Stimulated activated naive B cell treated with anti-CD40 and anti-IgM and Interleukin-4, amounts not matched to agents 10 μg/mL and 1 μg/mL and 100 μg/mL, for 72 hours (primary cell): ENCODE data around the gene SLC25A5.
"Not testable (repeated sequence)": the region's sequence is repeated elsewhere in the genome, so short reads cannot be mapped to it uniquely, and the experiment has no call there.

Experiments used
- ATAC-seq, 2 donors: fragments of 150-1000 bp; cut with Tn5 transposase; replicated peaks; 2 replicates each; pipeline ENCODE4 v1.10.0; 2021; ENCODE audit warnings: moderate library complexity in 1 of 2
- DNase-seq: peaks from one replicate; pipeline ENCODE4 v3.0.0; 2021
- H3K27ac Mint-ChIP-seq: one replicate; pipeline ENCODE4 v1.8.0; 2022; ENCODE audit warnings: mild to moderate bottlenecking, mixed read lengths
- H3K27me3 Mint-ChIP-seq, 2 donors: one replicate each; pipeline ENCODE4 v1.8.0; 2022; ENCODE audit warnings: mixed read lengths in 2 of 2
- H3K36me3 Mint-ChIP-seq, 2 donors: one replicate each; pipeline ENCODE4 v1.8.0; 2022; ENCODE audit warnings: mixed read lengths in 2 of 2, mild to moderate bottlenecking in 1 of 2
- H3K4me1 Mint-ChIP-seq, 2 donors: one replicate each; pipeline ENCODE4 v1.8.0; 2022; ENCODE audit warnings: mixed read lengths in 2 of 2, mild to moderate bottlenecking in 1 of 2
- H3K4me3 Mint-ChIP-seq, 2 donors: one replicate each; pipeline ENCODE4 v1.8.0; 2022; ENCODE audit warnings: mild to moderate bottlenecking in 2 of 2, mixed read lengths in 2 of 2, moderate library complexity in 1 of 2
- H3K9me3 Mint-ChIP-seq, 2 donors: one replicate each; pipeline ENCODE4 v1.8.0; 2022; ENCODE audit warnings: mixed read lengths in 2 of 2, mild to moderate bottlenecking in 1 of 2

SLC25A5 gene

GRCh38 chrX:119467842-119468550, at the start of gene SLC25A5:
Gene SLC25A5 (plus strand): TSS chrX:119468444. CDS start chrX:119468516, 72 bp downstream.
- H3K27ac Mint-ChIP-seq = peak within 1 kb of the TSS; percentile 97
- H3K36me3 Mint-ChIP-seq = peaks cover 17 to 22% of the 10 kb centered on the region in 2 donors
- peak within 1 kb of the TSS; percentile 89 to 96 for H3K4me3 Mint-ChIP-seq
- no peaks in the 10 kb centered on the region for H3K9me3 Mint-ChIP-seq
- DNase-seq (peak; percentile 79), ATAC-seq (peak; percentile 88 to 90)
- H3K27me3 Mint-ChIP-seq = no peaks in the 10 kb centered on the region
- H3K4me1 Mint-ChIP-seq = peaks cover 9 to 16% of the 10 kb centered on the region in 2 donors

DNA sequence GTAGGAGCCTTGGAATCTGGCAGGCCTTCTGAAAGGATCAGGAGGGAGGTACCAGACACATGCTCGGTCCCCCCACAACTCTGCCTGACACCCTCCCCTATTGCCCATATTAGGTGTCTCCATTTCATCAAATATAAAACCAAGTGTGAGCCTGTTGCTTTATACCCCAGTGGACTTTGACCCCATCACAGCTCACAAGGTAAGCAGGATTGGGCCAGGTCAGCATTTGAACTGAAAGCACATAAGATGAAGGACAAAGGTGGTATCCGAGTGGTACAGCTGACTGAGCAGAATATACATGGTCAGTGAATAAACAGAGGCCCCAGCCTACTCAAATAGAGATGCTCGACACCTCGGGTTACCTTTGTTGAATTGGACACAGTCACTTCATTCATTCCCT, 49.1 kb upstream of the SLC25A5 start:
- H3K27me3 Mint-ChIP-seq = no peaks in the 10 kb centered on the region
- no peak overlapping the region for H3K27ac Mint-ChIP-seq
- ATAC-seq (no peak), DNase-seq (no peak)
- no peak overlapping the region for H3K4me3 Mint-ChIP-seq
- H3K9me3 Mint-ChIP-seq = no peaks in the 10 kb centered on the region
- H3K4me1 Mint-ChIP-seq = no peaks in the 10 kb centered on the region
- H3K36me3 Mint-ChIP-seq = peaks cover 8% of the 10 kb centered on the region in 2 donors

DNA sequence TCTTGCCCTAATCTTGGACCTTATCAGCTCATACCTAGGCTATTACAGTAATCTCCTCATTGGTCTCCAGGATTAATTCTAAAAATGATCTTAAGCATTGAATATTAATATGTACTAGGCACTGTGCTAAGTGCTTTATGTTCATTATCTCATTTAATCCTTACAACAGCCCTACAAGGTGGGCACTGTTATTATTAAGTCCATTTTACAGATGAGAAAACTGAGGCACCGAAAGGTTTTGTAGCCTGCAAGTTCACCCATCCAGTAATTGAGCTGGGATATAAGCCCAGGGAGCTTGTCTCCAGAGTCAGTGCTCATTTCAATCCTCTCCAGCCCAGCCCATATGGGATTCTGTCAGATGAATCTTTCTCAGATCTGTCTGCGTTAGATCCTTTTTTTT, 48.3 kb upstream of the SLC25A5 start:
- H3K4me1 Mint-ChIP-seq = no peaks in the 10 kb centered on the region

DNA sequence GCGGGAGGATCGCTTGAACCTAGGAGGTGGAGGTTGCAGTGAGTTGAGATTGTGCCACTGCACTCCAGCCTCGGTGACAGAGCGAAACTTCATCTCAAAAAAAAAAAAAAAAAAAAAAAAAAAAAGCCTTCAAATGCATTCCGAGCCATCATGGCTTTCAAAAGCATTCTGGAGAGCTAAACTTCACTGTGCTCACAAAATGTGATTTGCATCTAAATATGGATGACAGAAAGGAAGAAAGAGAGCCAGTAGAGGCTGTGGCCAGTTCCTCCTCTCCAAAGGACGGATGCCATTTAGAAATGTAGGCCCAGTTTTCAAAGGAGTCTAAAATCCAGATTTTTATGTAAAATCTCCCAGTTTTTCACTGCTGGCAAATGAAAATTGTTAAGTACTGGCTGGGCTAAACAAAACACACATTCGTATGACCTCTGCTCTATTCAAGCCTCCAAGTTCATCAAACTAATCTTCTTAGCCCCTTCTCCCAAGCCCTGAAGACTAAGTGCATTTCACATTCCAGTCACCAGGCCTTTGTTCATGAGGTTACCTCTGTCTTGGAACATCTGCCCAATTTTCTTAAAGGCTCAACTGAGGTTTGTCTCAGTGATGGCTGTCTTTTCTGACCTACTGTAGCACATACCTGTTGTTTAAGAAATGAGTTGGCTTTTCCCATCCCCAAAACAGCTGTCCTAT, 47.1 kb upstream of the SLC25A5 start:
- Mint-ChIP-seq H3K27ac (no peak overlapping the region), H3K36me3 (peaks cover 8% of the 10 kb centered on the region in 2 donors), H3K9me3 (no peaks in the 10 kb centered on the region), H3K27me3 (no peaks in the 10 kb centered on the region), H3K4me1 (peaks cover 4 to 9% of the 10 kb centered on the region in 2 donors), H3K4me3 (no peak overlapping the region)
- DNase-seq (no peak), ATAC-seq (no peak)

More for the DNA sequence above, 48.3 kb upstream of the SLC25A5 start:
- no peaks in the 10 kb centered on the region for H3K9me3 Mint-ChIP-seq
- ATAC-seq = no peak
- no peaks in the 10 kb centered on the region for H3K27me3 Mint-ChIP-seq
- no peak for DNase-seq
- peaks cover 8% of the 10 kb centered on the region in 2 donors for H3K36me3 Mint-ChIP-seq
- H3K27ac Mint-ChIP-seq = no peak overlapping the region
- H3K4me3 Mint-ChIP-seq = no peak overlapping the region

- no peak overlapping the region for H3K27ac Mint-ChIP-seq
- peaks cover 9 to 12% of the 10 kb centered on the region in 2 donors for H3K36me3 Mint-ChIP-seq
- no peak overlapping the region for H3K4me3 Mint-ChIP-seq
- ATAC-seq = no peak
- H3K27me3 Mint-ChIP-seq = no peaks in the 10 kb centered on the region
- H3K4me1 Mint-ChIP-seq = peaks cover 9 to 26% of the 10 kb centered on the region in 2 donors
- DNase-seq = no peak
- H3K9me3 Mint-ChIP-seq = no peaks in the 10 kb centered on the region
Observed at GRCh38 chrX:119423631-119424030, 44.6 kb upstream of the SLC25A5 start.

GRCh38 chrX:119424999-119425398, 43.2 kb upstream of the SLC25A5 start:
- Mint-ChIP-seq H3K36me3 (peaks cover 8 to 12% of the 10 kb centered on the region in 2 donors), H3K9me3 (no peaks in the 10 kb centered on the region), H3K4me1 (peaks cover 9 to 26% of the 10 kb centered on the region in 2 donors), H3K27ac (no peak overlapping the region), H3K27me3 (no peaks in the 10 kb centered on the region), H3K4me3 (no peak overlapping the region)
- DNase-seq (no peak), ATAC-seq (no peak)

DNA sequence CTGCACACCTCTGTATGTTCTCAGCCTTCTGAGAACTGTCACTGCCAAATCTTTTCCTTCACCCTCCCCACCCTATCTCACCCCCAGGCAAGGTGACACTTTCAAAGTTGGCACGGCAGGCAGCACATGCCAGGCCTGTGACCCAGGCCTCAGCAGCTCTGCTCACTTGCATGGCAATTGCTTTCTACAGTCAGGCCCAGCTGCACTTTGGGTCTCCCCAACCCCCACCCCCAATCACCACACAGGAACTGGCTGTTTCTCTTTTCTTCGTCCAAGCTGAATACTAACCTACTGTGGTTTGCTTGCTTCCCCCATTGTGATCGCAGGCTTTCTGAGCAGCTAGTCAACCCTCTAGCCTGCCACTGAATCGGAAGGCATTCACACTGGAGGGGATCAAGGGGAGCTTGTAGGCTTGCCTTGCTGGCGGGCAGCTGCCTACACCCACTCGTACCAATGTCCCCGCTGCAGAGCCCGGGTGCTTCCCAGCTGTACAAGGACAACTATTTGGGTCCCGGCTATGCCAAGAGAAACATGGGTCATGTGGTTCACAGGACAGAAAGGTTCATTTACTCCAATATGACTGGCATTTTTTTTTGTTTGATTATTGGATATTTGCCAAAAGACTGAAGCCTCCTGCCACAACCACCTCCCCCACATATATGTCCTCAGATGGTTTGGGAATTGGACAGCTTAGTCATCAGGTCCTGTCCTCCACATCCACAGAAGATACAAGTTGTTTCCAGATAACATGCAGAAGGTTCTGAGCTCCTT, 41.0 kb upstream of the SLC25A5 start:
- DNase-seq (peak; percentile 29), ATAC-seq (peak; percentile 91 to 98)
- Mint-ChIP-seq H3K36me3 (peaks cover 7 to 10% of the 10 kb centered on the region in 2 donors), H3K4me3 (peak overlapping the region; percentile 4 to 41), H3K27me3 (no peaks in the 10 kb centered on the region), H3K27ac (peak overlapping the region; percentile 88), H3K4me1 (peaks cover 9 to 26% of the 10 kb centered on the region in 2 donors), H3K9me3 (no peaks in the 10 kb centered on the region)

DNA sequence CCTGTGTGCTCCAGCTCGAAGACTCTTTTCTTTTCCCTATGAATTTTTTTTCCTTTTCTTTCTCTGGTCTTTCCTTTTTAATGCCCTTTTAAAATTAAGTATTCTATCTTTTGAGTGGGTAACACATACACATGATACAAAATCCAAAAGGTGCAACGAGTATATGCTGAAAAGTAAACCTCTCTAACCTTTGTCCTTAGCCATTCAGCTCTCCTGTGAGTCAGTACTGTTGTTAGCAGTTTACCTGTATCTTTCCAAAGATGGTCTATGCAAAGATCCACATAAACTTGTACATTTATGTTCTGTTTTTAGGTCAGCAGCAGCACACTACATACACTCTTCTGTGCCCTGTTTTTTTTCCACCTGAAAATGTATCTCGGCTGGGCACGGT, 40.5 kb upstream of the SLC25A5 start:
- Mint-ChIP-seq H3K27me3 (no peaks in the 10 kb centered on the region), H3K36me3 (peaks cover 2 to 8% of the 10 kb centered on the region in 2 donors), H3K27ac (no peak overlapping the region), H3K4me1 (peaks cover 9 to 26% of the 10 kb centered on the region in 2 donors), H3K9me3 (no peaks in the 10 kb centered on the region), H3K4me3 (no peak overlapping the region)
- ATAC-seq = no peak
- no peak for DNase-seq

DNA sequence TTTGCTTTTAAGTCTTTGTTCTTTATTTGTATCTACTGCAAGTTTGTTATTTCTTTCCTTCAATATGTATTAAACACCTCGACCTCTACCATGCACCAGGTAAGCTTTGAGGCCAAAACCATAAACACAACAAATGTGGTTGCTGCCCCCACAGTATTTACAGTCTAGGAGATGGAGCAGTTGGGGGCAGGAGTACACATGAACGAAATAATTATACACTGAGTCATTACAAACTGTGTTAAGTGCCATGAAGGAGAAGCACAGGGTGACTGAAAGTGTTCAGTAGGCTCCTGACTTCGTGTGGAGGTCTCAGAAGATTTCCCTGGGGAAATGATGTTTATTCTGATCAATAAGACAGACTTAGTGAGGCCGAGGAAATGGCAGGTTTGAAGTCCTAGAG, 38.8 kb upstream of the SLC25A5 start:
- Mint-ChIP-seq H3K27ac (no peak overlapping the region), H3K36me3 (peaks cover 11 to 18% of the 10 kb centered on the region in 2 donors), H3K9me3 (peaks cover 2 to 4% of the 10 kb centered on the region in 2 donors), H3K27me3 (no peaks in the 10 kb centered on the region), H3K4me3 (no peak overlapping the region), H3K4me1 (peaks cover 11 to 26% of the 10 kb centered on the region in 2 donors)
- ATAC-seq (no peak), DNase-seq (no peak)

GRCh38 chrX:119441295-119441694, 26.9 kb upstream of the SLC25A5 start:
- not testable (repeated sequence) for H3K27ac Mint-ChIP-seq, H3K4me3 Mint-ChIP-seq, ATAC-seq

DNA sequence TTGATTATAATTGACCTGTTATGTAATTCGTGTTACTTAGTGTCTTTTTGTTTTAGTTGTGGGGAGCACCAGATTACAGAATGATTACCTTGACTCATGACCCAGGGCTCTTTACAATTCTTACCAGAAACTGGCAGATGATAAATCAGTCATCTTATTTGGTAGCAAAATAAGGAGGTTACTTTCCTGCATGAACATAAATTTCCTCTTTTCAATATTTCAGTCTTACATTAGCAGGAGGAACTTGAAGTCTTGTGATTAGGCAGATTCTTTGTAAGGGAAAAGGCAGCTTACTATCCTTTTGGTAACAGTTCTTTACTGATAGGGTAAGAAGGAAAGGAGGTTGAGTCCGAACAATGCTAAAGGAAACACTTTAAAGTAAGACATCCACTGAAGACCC, 26.0 kb upstream of the SLC25A5 start:
- peaks cover 0 to 4% of the 10 kb centered on the region in 2 donors for H3K36me3 Mint-ChIP-seq
- ATAC-seq (no peak), DNase-seq (no peak)
- H3K9me3 Mint-ChIP-seq = no peaks in the 10 kb centered on the region
- H3K4me1 Mint-ChIP-seq = no peaks in the 10 kb centered on the region
- no peak overlapping the region for H3K27ac Mint-ChIP-seq
- no peak overlapping the region for H3K4me3 Mint-ChIP-seq
- H3K27me3 Mint-ChIP-seq = no peaks in the 10 kb centered on the region

More at GRCh38 chrX:119441295-119441694, 26.9 kb upstream of the SLC25A5 start:
- not testable (repeated sequence) for H3K36me3 Mint-ChIP-seq, DNase-seq, H3K4me1 Mint-ChIP-seq, H3K9me3 Mint-ChIP-seq, H3K27me3 Mint-ChIP-seq

DNA sequence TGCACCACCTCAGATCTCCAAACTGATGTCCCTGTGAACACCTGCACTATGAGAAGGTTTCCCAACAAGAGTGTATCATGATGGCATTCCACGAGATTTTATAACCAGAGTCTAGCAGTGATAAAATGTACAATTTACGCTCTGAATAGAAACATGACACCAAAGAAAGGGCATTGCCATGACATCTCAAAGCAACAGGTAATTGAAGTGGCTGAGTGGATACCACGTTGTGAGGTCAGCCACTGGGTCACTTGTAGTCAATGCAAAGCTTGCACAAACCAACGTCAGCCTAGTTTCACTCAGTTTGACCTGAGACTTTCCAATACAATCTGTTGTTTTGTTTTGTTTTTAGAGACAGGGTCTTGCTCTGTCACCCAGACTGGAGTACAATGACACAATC, 15.0 kb upstream of the SLC25A5 start:
- Mint-ChIP-seq H3K36me3 (peaks cover 5 to 11% of the 10 kb centered on the region in 2 donors), H3K4me3 (no peak overlapping the region)

DNA sequence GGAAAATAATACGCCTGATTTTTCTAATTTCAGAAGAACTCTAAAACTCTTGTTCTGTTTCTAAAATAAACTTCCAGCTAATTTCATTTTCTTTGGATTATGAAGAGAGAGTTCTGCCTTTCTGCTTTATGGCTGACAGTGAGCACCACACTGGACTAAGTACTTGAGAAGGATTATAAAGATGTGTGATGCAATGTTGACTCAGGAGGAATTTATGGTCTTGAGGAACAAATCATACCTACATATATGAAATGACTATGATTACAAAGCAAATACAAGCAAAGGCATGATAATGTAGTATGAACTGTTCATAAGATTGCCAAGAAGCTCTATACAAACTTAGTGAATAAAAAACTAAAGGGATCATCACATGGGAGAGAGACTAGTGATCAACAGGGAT, 13.0 kb upstream of the SLC25A5 start:
- H3K27ac Mint-ChIP-seq = no peak overlapping the region
- DNase-seq = no peak
- no peak for ATAC-seq
- no peak overlapping the region for H3K4me3 Mint-ChIP-seq
- peaks cover 5 to 11% of the 10 kb centered on the region in 2 donors for H3K36me3 Mint-ChIP-seq
- H3K27me3 Mint-ChIP-seq = no peaks in the 10 kb centered on the region
- H3K9me3 Mint-ChIP-seq = no peaks in the 10 kb centered on the region
- no peaks in the 10 kb centered on the region for H3K4me1 Mint-ChIP-seq

More for the DNA sequence above, 15.0 kb upstream of the SLC25A5 start:
- Mint-ChIP-seq H3K9me3 (no peaks in the 10 kb centered on the region), H3K4me1 (no peaks in the 10 kb centered on the region), H3K27ac (no peak overlapping the region), H3K27me3 (no peaks in the 10 kb centered on the region)
- ATAC-seq = no peak
- DNase-seq = no peak

DNA sequence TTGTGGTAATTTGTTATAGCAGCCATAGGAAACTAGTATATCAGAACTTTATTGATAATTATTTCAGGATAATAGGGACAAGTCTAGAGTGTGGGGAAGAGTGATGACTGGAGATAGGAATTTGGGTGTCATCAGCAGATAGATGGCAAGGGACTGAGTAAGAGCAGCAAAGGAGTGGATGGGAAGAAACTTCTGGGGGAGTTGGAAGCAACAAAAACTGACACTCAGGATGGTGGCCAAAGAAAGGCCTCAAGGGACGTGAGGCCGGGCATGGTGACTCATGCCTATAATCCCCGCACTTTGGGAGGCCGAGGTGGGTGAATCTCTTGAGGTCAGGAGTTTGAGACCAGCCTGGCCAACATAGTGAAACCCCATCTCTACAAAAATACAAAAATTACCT, 9.1 kb upstream of the SLC25A5 start:
- peaks cover 0 to 3% of the 10 kb centered on the region in 2 donors for H3K36me3 Mint-ChIP-seq
- H3K27me3 Mint-ChIP-seq = no peaks in the 10 kb centered on the region
- H3K4me3 Mint-ChIP-seq = no peak overlapping the region
- no peak overlapping the region for H3K27ac Mint-ChIP-seq
- DNase-seq = no peak
- H3K4me1 Mint-ChIP-seq = no peaks in the 10 kb centered on the region
- no peaks in the 10 kb centered on the region for H3K9me3 Mint-ChIP-seq
- ATAC-seq = no peak
